ENCODE data around the gene DDT. TPM values are rescaled to one million over a fixed set of nuclear protein-coding genes. Genes with fewer than 3 reads are reported as not detected.
"Not testable (repeated sequence)": the region's sequence is repeated elsewhere in the genome, so short reads cannot be mapped to it uniquely, and the experiment has no call there.

Gene DDT
- total RNA-seq, 4 donors from 2014 or later = 107 to 168 (median 143) TPM

GRCh38 chr22:23984430-23984829, 10.2 kb upstream of the DDT start:
- TF ChIP-seq CTCF (IDR thresholded peaks at IDR 0.05) = no peak
- ATAC-seq (ENCODE audit: low FRiP score) (no peak), DNase-seq (ENCODE audit: low spot score) (no peak)

- not testable (repeated sequence) for DNase-seq (ENCODE audit: low spot score); ATAC-seq (ENCODE audit: low FRiP score)
These were observed 6.3 kb upstream of the DDT start for GRCh38 chr22:23980567-23980966.

- peak; percentile 87 for ATAC-seq (ENCODE audit: low FRiP score)
- DNase-seq (ENCODE audit: low spot score) = not testable (repeated sequence)
These were observed 5.5 kb upstream of the DDT start, which contains the start of gene GSTT2 for GRCh38 chr22:23979557-23980240. GSTT2 (plus strand) TSS chr22:23980134.

- DNase-seq (ENCODE audit: low spot score); ATAC-seq (ENCODE audit: low FRiP score): not testable (repeated sequence)
These were observed 3.1 kb upstream of the DDT start for GRCh38 chr22:23977304-23977703.

- peak; percentile 16 for ATAC-seq (ENCODE audit: low FRiP score)
- not testable (repeated sequence) for DNase-seq (ENCODE audit: low spot score)
These were observed 653 bp upstream of the DDT start for GRCh38 chr22:23974836-23975352.

- DNase-seq (ENCODE audit: low spot score); ATAC-seq (ENCODE audit: low FRiP score): not testable (repeated sequence)
These were observed 2.3 kb downstream of the DDT start for GRCh38 chr22:23971927-23972326.

GRCh38 chr22:23970816-23971486, 3.3 kb downstream of the DDT start:
- DNase-seq (ENCODE audit: low spot score) = no peak
- ATAC-seq (ENCODE audit: low FRiP score) = no peak
- TF ChIP-seq CTCF (IDR thresholded peaks at IDR 0.05) = no peak

GRCh38 chr22:23970201-23970641, 4.0 kb downstream of the DDT start:
- TF ChIP-seq CTCF (IDR thresholded peaks at IDR 0.05) = no peak
- DNase-seq (ENCODE audit: low spot score) (no peak), ATAC-seq (ENCODE audit: low FRiP score) (no peak)

- TF ChIP-seq CTCF (IDR thresholded peaks at IDR 0.05) = no peak
- ATAC-seq (ENCODE audit: low FRiP score) = no peak
- no peak for DNase-seq (ENCODE audit: low spot score)
These were observed 5.2 kb downstream of the DDT start for GRCh38 chr22:23969071-23969470.

- peak; percentile 97 for ATAC-seq (ENCODE audit: low FRiP score)
- not testable (repeated sequence) for DNase-seq (ENCODE audit: low spot score)
These were observed 7.7 kb downstream of the DDT start, which contains the start of gene DDTL for GRCh38 chr22:23966568-23966967. DDTL (plus strand) TSS chr22:23966888; CDS start chr22:23966915, 27 bp downstream.

GRCh38 chr22:23966094-23966493, 8.1 kb downstream of the DDT start:
- ATAC-seq (ENCODE audit: low FRiP score); DNase-seq (ENCODE audit: low spot score): not testable (repeated sequence)

GRCh38 chr22:23961084-23961771, 13.0 kb downstream of the DDT start, which contains the start of gene GSTT2B:
GSTT2B (minus strand) TSS chr22:23961195; CDS start chr22:23961131, 64 bp downstream.
- ATAC-seq (ENCODE audit: low FRiP score) = peak; percentile 88

More at GRCh38 chr22:23961084-23961771, 13.0 kb downstream of the DDT start, which contains the start of gene GSTT2B:
- not testable (repeated sequence) for DNase-seq (ENCODE audit: low spot score)
